Gastrocnemius medialis (tissue), 4 donors: ENCODE results near the gene HS3ST2. TPM values are rescaled to one million over a fixed set of nuclear protein-coding genes. Genes with fewer than 3 reads are reported as not detected.

Source experiments
- ATAC-seq, 2 donors: fragments of 150-250 bp; one replicate each; pipeline ENCODE4 v1.9.1; 2016
- DNase-seq, 2 donors: peaks; one replicate each; pipeline ENCODE4 v3.0.0-alpha.2; 2019
- H3K27ac ChIP-seq, 4 donors: fragments of 200-600 bp; sonication (generic); 1 replicate in 1 of 4; 2 replicates in 3 of 4; pipeline ENCODE4 v1.5.1; 2016 to 2018; ENCODE audit warnings: mild to moderate bottlenecking in 2 of 4, moderate library complexity in 1 of 4
- H3K27me3 ChIP-seq, 3 donors: fragments of 200-600 bp; sonication (generic) in 2 of 3; 1 replicate in 1 of 3; 2 replicates in 2 of 3; pipeline versions ENCODE4 v1.5.1 to v1.6.0; 2016 to 2019; ENCODE audit warnings: mild to moderate bottlenecking in 1 of 3, moderate library complexity in 1 of 3
- H3K36me3 ChIP-seq, 2 donors: fragments of 200-600 bp; sonication (generic) in 1 of 2; one replicate each; pipeline ENCODE4 v1.5.1; 2017 to 2018
- H3K4me1 ChIP-seq, 2 donors: fragments of 200-600 bp; sonication (generic) in 1 of 2; one replicate each; pipeline ENCODE4 v1.5.1; 2016 to 2017; ENCODE audit warnings: mild to moderate bottlenecking in 2 of 2
- H3K4me3 ChIP-seq, 4 donors: fragments of 200-600 bp; sonication (generic) in 3 of 4; 1 replicate in 1 of 4; 2 replicates in 3 of 4; pipeline ENCODE4 v1.5.1; 2016 to 2019; ENCODE audit warnings: mild to moderate bottlenecking in 2 of 4
- H3K9me3 ChIP-seq, 3 donors: fragments of 200-600 bp; sonication (generic) in 2 of 3; 1 replicate in 1 of 3; 2 replicates in 2 of 3; pipeline ENCODE4 v1.5.1; 2016 to 2019
- POLR2A ChIP-seq, 2 donors: fragments of 450-650 bp; IDR thresholded peaks; one replicate each; pipeline ENCODE4 v1.6.1; 2017; ENCODE audit warnings: antibody characterized with exemption in 2 of 2, mild to moderate bottlenecking in 2 of 2, moderate library complexity in 2 of 2
- in situ Hi-C, 4 donors: fragments of 200-750 bp; cut with MboI; loops; one replicate each; pipeline versions ENCODE4 v1.15.0 to v1.8.0; 2017; ENCODE audit warnings: low sequenced_read_pairs in 4 of 4
- intact Hi-C: fragments of 100-400 bp; cut with DNase I; formaldehyde crosslinking; loops from one replicate; pipeline ENCODE4 v1.15.1; 2023; ENCODE audit warnings: low total_unique reads
- total RNA-seq, 4 donors: library from RNA; depleted of rRNA; stranded (reverse); fragments of >200 nt; gene quantifications; one replicate each; pipeline versions ENCODE4 v1.1.0 to v1.2.3, GENCODE V29; 2016
- TF ChIP-seq, protein P1 (sequence below), 5 experiments: fragments of 450-650 bp in 3 of 5; fragments of 200-600 bp in 2 of 5; sonication (generic) in 2 of 5; IDR thresholded peaks in 4 of 5; conservative IDR thresholded peaks in 1 of 5; 1 replicate in 4 of 5; 2 replicates in 1 of 5; pipeline ENCODE4 v1.5.1; 2016 to 2019; ENCODE audit warnings: antibody characterized with exemption in 5 of 5, mild to moderate bottlenecking in 3 of 5, moderate library complexity in 3 of 5

HS3ST2 gene
- total RNA-seq, 4 donors from 2014 or later = 0.13 to 0.20 TPM; not detected in 2

- DNase-seq = no peak
- ATAC-seq = no peak
- H3K36me3 ChIP-seq = no peaks in the 10 kb centered on the region
- no peak overlapping the region for H3K27ac ChIP-seq
- H3K9me3 ChIP-seq = no peaks in the 10 kb centered on the region
- TF ChIP-seq, protein P1, sequence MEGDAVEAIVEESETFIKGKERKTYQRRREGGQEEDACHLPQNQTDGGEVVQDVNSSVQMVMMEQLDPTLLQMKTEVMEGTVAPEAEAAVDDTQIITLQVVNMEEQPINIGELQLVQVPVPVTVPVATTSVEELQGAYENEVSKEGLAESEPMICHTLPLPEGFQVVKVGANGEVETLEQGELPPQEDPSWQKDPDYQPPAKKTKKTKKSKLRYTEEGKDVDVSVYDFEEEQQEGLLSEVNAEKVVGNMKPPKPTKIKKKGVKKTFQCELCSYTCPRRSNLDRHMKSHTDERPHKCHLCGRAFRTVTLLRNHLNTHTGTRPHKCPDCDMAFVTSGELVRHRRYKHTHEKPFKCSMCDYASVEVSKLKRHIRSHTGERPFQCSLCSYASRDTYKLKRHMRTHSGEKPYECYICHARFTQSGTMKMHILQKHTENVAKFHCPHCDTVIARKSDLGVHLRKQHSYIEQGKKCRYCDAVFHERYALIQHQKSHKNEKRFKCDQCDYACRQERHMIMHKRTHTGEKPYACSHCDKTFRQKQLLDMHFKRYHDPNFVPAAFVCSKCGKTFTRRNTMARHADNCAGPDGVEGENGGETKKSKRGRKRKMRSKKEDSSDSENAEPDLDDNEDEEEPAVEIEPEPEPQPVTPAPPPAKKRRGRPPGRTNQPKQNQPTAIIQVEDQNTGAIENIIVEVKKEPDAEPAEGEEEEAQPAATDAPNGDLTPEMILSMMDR (IDR thresholded peaks at IDR 0.05 in 4 of 5, conservative IDR thresholded peaks at IDR 0.05 in 1 of 5) = no peak
- no peak for TF ChIP-seq POLR2A (IDR thresholded peaks at IDR 0.05)
- intact Hi-C loops = no loop called here
- no peak overlapping the region for H3K4me3 ChIP-seq
- in situ Hi-C loops = loop anchor here in 1 of 4 donors (10.0 kb wide), 1 partner anchor 164 kb away; no protein-coding TSS in a partner anchor
- H3K4me1 ChIP-seq = no peaks in the 10 kb centered on the region
- peaks cover 0 to 5% (median 0%) of the 10 kb centered on the region in 3 donors for H3K27me3 ChIP-seq
Observed at GRCh38 chr16:22900863-22901262, 86.9 kb downstream of the HS3ST2 start.

GRCh38 chr16:22901563-22901962, 87.6 kb downstream of the HS3ST2 start:
- Histone ChIP-seq H3K27ac (no peak overlapping the region), H3K4me1 (no peaks in the 10 kb centered on the region), H3K36me3 (no peaks in the 10 kb centered on the region), H3K27me3 (peaks cover 0 to 5% (median 0%) of the 10 kb centered on the region in 3 donors), H3K9me3 (no peaks in the 10 kb centered on the region), H3K4me3 (no peak overlapping the region)
- in situ Hi-C loops (loop anchor here in 1 of 4 donors (10.0 kb wide), 1 partner anchor 163 kb away; no protein-coding TSS in a partner anchor), intact Hi-C loops (no loop called here)
- TF ChIP-seq, protein P1 (IDR thresholded peaks at IDR 0.05 in 4 of 5, conservative IDR thresholded peaks at IDR 0.05 in 1 of 5) = no peak
- TF ChIP-seq POLR2A (IDR thresholded peaks at IDR 0.05) = no peak
- DNase-seq = no peak
- no peak for ATAC-seq

GRCh38 chr16:22903716-22904115, 89.8 kb downstream of the HS3ST2 start:
- intact Hi-C loops (no loop called here), in situ Hi-C loops (loop anchor here in 1 of 4 donors (10.0 kb wide), 1 partner anchor 161 kb away; no protein-coding TSS in a partner anchor)
- H3K9me3 ChIP-seq = no peaks in the 10 kb centered on the region
- DNase-seq (no peak), ATAC-seq (no peak)
- no peaks in the 10 kb centered on the region for H3K4me1 ChIP-seq
- H3K27me3 ChIP-seq = peaks cover 0 to 5% (median 0%) of the 10 kb centered on the region in 3 donors
- no peak for TF ChIP-seq POLR2A (IDR thresholded peaks at IDR 0.05)
- TF ChIP-seq, protein P1 (IDR thresholded peaks at IDR 0.05 in 4 of 5, conservative IDR thresholded peaks at IDR 0.05 in 1 of 5) = no peak
- no peak overlapping the region for H3K4me3 ChIP-seq
- H3K36me3 ChIP-seq = no peaks in the 10 kb centered on the region
- H3K27ac ChIP-seq = no peak overlapping the region

GRCh38 chr16:22912654-22913053, 98.7 kb downstream of the HS3ST2 start:
- H3K9me3 ChIP-seq = no peaks in the 10 kb centered on the region
- TF ChIP-seq POLR2A (IDR thresholded peaks at IDR 0.05) = no peak
- TF ChIP-seq, protein P1 (IDR thresholded peaks at IDR 0.05 in 4 of 5, conservative IDR thresholded peaks at IDR 0.05 in 1 of 5) = no peak
- H3K27ac ChIP-seq = no peak overlapping the region
- no peaks in the 10 kb centered on the region for H3K27me3 ChIP-seq
- in situ Hi-C loops (no loop called here), intact Hi-C loops (no loop called here)
- H3K36me3 ChIP-seq = no peaks in the 10 kb centered on the region
- no peak overlapping the region for H3K4me3 ChIP-seq
- ATAC-seq (no peak), DNase-seq (no peak)
- no peaks in the 10 kb centered on the region for H3K4me1 ChIP-seq

DNA sequence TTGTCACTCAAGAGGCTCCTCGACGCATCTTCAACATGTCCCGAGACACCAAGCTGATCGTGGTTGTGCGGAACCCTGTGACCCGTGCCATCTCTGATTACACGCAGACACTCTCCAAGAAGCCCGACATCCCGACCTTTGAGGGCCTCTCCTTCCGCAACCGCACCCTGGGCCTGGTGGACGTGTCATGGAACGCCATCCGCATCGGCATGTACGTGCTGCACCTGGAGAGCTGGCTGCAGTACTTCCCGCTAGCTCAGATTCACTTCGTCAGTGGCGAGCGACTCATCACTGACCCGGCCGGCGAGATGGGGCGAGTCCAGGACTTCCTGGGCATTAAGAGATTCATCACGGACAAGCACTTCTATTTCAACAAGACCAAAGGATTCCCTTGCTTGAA, 101.0 kb downstream of the HS3ST2 start:
- H3K4me1 ChIP-seq = no peaks in the 10 kb centered on the region
- in situ Hi-C loops = no loop called here
- no peak for ATAC-seq
- H3K27me3 ChIP-seq = no peaks in the 10 kb centered on the region
- no peak for TF ChIP-seq POLR2A (IDR thresholded peaks at IDR 0.05)
- TF ChIP-seq, protein P1 (IDR thresholded peaks at IDR 0.05 in 4 of 5, conservative IDR thresholded peaks at IDR 0.05 in 1 of 5) = no peak
- intact Hi-C loops = no loop called here
- H3K36me3 ChIP-seq = no peaks in the 10 kb centered on the region
- H3K9me3 ChIP-seq = no peaks in the 10 kb centered on the region
- no peak for DNase-seq
- H3K4me3 ChIP-seq = no peak overlapping the region
- H3K27ac ChIP-seq = no peak overlapping the region
